GM18873 (cell line): ENCODE results near the gene PMM1.
"Not testable (repeated sequence)": the region's sequence is repeated elsewhere in the genome, so short reads cannot be mapped to it uniquely, and the experiment has no call there.

Experiments
- ATAC-seq: cut with Tn5 transposase; IDR thresholded peaks from one replicate; pipeline ENCODE4 v1.9.1; 2021; ENCODE audit warnings: mild to moderate bottlenecking, moderate library complexity, moderate number of reproducible peaks; ENCODE audit not compliant: unreplicated experiment, low FRiP score

PMM1 gene

GRCh38 chr22:41589391-41590241 is at the start of gene PMM1:
Gene PMM1, minus strand, starts transcription at chr22:41589840. Its CDS starts 35 bp downstream, at chr22:41589805.
- peak; percentile 74 for ATAC-seq

DNA sequence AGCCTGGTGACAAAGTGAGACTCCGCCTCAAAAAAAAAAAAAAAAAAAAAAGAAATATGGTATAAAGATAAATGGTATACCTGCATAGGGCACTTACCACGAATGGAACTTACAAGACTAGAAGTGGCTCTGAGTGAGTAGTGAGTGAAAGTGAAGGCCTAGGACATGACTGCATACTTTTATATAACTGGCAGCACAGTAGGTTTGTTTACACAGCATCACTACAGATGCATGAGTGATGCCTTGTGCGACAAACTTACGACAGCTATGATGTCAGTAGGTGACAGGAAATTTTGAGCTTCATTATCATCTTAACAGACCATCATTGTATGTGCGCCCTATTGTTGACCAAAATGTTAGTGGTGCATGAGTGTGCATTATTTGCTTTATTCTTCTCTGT is 49.1 kb upstream of the PMM1 start:
- no peak for ATAC-seq

- no peak for ATAC-seq
Measured at GRCh38 chr22:41638124-41638523, 48.5 kb upstream of the PMM1 start.

DNA sequence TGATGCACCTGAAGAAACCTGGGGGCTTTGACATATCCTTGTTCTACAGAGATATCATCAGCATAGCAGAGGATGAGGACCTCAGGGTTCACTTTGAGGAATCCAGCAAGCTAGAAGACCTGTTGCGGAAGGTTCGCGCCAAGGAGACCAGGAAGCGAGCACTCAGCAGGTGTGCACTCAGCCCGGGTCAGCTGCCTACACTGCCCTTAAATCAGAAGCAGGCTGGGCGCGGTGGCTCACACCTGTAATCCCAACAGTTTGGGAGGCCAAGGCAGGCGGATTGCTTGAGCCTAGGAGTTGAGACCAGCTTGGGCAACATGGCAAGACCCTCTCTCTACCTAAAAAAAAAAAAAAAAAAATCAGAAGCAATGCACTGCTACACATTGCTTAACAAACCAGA is 48.0 kb upstream of the PMM1 start:
- ATAC-seq: not testable (repeated sequence)

GRCh38 chr22:41636467-41636866 is 46.8 kb upstream of the PMM1 start:
- no peak for ATAC-seq

DNA sequence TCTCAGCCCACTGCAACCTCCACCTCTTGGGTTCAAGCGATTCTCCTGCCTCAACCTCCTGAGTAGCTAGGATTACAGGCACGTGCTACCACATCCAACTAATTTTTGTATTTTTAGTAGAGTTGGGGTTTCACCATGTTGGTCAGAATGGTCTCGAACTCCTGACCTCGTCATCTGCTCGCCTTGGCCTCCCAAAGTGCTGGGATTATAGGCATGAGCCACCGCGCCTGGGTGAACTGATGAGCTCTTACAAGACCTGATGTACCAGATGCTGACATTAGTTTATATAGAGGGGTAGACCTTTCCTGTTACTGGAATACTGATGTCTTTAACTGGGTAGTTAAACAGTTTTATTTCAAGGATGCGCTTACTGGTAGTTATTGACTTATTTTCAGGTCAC is 45.0 kb upstream of the PMM1 start:
- not testable (repeated sequence) for ATAC-seq

DNA sequence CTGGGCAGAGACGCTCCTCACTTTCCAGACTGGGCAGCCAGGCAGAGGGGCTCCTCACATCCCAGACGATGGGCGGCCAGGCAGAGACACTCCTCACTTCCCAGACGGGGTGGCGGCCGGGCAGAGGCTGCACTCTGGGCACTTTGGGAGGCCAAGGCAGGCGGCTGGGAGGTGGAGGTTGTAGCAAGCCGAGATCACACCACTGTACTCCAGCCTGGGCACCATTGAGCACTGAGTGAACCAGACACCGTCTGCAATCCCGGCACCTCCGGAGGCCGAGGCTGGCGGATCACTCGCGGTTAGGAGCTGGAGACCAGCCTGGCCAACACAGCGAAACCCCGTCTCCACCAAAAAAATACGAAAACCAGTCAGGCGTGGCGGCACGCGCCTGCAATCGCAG is 42.0 kb upstream of the PMM1 start:
- not testable (repeated sequence) for ATAC-seq

DNA sequence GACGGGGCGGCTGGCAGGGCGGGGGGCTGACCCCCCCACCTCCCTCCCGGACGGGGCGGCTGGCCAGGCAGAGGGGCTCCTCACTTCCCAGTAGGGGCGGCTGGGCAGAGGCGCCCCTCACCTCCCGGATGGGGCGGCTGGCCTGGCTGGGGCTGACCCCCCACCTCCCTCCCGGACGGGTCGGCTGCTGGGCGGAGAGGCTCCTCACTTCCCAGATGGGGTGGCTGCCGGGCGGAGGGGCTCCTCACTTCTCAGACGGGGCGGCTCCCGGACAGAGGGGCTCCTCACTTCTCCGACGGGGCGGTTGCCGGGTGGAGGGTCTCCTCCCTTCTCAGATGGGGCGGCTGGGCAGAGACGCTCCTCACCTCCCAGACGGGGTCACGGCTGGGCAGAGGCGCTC is 41.5 kb upstream of the PMM1 start:
- not testable (repeated sequence) for ATAC-seq

- ATAC-seq: no peak
Measured at GRCh38 chr22:41625577-41625976, 35.9 kb upstream of the PMM1 start.

- ATAC-seq: no peak
Measured at GRCh38 chr22:41621911-41622179, 32.2 kb upstream of the PMM1 start.

DNA sequence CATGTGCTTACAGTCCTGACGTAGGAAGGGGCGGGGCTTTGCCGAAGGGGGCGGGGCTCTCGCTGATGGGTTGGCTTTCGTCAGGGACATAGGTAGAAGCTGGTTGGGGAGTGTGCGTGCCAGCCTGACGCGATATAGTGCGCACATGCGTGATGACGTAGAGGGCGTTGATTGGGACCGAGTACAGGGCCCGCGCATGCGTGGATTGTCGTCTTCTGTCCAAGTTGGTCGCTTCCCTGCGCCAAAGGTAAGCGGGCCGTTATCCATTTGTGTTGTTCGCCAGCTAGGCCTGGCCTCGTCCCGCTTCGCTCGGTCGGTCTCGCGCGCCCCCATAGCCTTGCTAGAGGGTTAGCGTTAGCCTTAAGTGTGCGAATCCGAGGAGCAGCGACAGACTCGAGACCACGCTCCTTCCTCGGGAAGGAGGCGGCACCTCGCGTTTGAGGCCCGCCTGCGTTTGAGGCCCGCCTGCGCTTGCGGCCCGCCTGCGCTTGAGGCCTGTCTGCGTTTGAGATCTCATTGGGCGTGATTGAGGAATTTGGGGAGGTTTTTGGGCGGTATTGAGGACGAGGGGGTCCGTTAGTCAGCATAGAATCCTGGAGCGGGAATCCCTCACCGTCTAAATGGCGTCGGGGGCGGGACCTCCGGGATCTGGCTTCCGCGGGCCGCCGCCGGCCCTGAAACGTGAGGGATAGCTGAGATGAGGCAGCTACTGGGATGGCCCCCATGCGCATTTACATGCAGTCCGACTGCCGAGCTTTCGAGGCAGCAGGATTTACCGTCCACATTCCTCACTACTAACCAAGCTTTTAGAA is 31.7 kb upstream of the PMM1 start, which contains the start of gene XRCC6:
Gene XRCC6 (plus strand): TSS at position 197 of the 812 bp plus-strand sequence. CDS start 710 bp downstream, outside the sequence.
- ATAC-seq: peak; percentile 81

DNA sequence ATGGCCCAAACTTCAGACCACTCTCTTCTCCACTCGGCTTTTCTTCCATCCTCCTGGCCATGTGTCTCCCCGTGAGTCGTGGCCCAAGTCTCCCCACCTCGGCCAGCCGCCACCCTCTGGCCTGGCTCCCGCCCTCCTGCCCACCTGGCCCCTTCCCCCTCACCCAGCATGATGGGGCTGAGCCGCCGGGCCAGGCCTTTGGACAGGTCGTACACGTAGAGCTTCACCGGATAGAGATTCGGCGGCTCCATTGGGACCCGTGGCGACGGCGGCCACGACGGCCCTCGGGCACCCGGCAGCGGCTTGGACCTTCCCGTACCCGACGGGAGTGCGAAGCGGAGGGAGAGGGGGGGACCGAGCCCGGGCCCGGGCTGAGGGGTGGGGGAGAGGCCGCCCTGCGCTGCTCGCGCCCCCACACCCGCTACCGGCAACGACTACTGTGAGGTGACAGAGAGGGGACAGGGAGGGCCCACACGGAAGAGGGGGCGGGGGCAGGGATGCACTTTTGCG is 31.0 kb upstream of the PMM1 start, which contains the start of gene DESI1:
Gene DESI1 (minus strand): TSS at position 455 of the 510 bp plus-strand sequence. CDS start 204 bp downstream, at position 251.
- ATAC-seq: peak; percentile 18

DNA sequence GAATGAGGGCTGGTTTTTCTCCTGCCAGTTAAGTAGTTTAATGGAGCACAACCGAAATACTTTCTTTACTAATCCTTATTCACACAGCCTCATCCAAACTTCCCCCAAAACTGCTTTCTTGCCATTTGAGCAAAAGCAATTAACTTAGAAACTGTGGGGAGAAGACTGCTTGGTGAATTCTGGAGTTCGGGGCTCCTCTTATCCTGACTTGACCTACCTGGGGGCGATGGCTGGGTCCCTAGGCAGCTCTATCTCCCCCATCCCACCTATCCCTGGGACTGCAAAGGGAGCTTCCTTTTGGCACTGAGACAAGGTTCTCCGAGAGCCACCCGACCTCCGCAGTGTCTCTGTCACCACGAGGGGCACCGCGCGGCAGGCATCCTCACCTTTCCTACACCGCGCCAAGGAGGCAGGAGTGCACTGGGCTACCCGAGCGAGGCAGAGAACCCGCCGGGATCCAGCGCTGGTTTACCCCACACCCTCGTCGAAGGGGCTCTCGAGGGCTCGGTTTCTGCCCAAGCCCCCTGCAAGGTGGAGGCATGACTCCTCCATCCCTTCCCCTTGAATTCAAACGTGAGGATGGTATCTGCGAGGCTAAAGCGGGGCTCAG is 30.4 kb upstream of the PMM1 start:
- peak; percentile 8 for ATAC-seq

GRCh38 chr22:41613456-41613855 is 23.8 kb upstream of the PMM1 start:
- no peak for ATAC-seq

GRCh38 chr22:41612603-41613306 is 23.1 kb upstream of the PMM1 start:
- no peak for ATAC-seq

GRCh38 chr22:41608386-41608785 is 18.7 kb upstream of the PMM1 start:
- no peak for ATAC-seq

GRCh38 chr22:41603873-41604332 is 14.3 kb upstream of the PMM1 start:
- no peak for ATAC-seq

DNA sequence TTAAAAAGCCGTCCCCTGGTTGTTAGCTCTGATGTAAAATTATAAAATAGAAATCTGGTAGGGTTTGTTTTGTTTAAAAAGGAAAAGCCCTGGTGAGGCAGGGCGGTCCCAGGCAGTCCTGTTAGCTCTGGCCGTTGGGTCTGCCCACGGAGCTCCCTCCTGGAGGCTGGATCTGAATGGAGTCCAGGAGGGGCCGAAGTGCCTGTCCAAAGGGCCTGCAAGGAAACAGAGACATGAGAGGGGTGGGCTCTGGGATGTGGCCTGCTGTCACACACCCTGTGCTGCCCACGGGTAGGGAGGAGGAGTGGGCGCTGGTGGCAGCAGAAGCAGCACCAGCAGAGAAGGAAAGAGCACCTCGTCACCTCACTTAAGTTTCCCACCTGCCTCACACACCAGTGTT is 11.3 kb upstream of the PMM1 start:
- ATAC-seq: no peak

- no peak for ATAC-seq
Measured at GRCh38 chr22:41598891-41599635, 9.4 kb upstream of the PMM1 start.
